Measurements from ENCODE around the gene PFN1. TPM values are rescaled to one million over a fixed set of nuclear protein-coding genes. Genes with fewer than 3 reads are reported as not detected.

PFN1 gene
- total RNA-seq, 1 donor from 2014 or later, result 370 TPM

DNA sequence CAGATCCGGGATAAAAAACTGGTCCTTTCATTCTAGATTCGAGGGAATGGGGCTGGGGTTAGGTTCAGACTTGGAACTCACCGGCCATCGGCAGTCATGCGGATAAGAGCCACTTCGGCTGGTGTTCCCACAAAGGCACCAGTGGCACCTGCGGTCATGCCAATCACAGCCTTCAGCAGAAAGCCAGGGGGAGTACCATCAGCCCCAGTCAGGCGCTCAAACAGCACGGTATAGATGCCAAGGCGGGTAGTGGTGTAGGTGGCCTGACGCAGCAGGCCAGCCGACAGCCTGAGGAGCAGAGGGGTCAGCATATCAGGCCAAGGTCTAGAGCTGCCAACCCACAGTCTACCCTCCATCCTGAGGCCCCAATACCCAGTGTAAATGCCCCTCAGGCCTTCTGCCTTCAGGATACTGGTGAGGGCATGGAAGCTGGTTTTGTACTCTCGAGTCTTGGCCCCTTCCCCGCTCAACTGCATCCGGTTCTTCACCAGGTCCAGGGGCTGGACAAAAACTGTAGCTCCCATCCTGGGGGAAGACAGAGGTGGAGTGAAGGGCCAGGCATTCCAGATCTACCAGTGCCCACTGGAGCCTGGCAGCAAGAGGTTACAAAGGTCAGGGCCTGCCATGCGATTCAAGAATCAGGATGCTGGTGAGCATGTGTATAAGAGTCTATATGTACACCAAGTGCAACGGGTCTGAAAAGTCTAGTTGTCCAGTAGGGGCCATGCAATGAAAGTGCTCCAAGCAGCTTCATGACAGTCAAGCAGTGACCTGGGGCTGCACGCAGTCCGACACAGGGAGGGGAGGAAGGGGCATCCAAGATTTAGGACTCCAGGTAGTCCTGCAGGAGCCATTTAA, 9.4 kb downstream of the PFN1 start:
- Mint-ChIP-seq H3K9me3 (no peaks in the 10 kb centered on the region), H3K27ac (peak overlapping the region; percentile 91), H3K4me1 (peaks cover 34% of the 10 kb centered on the region), H3K27me3 (ENCODE audit: low read depth) (no peaks in the 10 kb centered on the region), H3K36me3 (peaks cover 2% of the 10 kb centered on the region), H3K4me3 (peak overlapping the region; percentile 87)
- TF ChIP-seq, protein P1, sequence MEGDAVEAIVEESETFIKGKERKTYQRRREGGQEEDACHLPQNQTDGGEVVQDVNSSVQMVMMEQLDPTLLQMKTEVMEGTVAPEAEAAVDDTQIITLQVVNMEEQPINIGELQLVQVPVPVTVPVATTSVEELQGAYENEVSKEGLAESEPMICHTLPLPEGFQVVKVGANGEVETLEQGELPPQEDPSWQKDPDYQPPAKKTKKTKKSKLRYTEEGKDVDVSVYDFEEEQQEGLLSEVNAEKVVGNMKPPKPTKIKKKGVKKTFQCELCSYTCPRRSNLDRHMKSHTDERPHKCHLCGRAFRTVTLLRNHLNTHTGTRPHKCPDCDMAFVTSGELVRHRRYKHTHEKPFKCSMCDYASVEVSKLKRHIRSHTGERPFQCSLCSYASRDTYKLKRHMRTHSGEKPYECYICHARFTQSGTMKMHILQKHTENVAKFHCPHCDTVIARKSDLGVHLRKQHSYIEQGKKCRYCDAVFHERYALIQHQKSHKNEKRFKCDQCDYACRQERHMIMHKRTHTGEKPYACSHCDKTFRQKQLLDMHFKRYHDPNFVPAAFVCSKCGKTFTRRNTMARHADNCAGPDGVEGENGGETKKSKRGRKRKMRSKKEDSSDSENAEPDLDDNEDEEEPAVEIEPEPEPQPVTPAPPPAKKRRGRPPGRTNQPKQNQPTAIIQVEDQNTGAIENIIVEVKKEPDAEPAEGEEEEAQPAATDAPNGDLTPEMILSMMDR (IDR thresholded peaks at IDR 0.05; ENCODE audit: unreplicated experiment), result no peak
- no peak for DNase-seq (ENCODE audit: low spot score in 2 of 2, unreplicated experiment in 2 of 2)

DNA sequence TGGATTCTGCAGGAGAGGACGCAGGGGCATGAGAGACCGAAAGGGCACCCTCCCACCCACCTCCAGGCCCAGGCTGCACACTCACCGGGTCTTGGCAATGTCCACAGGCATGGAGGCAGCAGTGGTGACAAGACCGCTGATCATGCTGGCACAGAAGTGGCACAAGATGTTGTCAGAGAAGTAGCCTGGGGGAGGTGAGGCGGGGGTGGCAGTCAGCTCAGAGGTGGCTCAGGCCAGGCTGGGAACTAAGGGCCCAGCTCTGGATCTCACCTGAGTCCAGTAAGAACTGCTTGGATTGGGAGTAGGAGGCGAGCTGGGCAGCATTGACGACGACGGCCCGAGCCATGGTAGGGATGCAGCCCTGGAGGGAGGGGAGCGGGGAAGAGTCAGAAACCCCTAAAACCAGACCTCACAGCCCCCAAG, 10.2 kb downstream of the PFN1 start:
- Mint-ChIP-seq H3K27ac (peak overlapping the region; percentile 91), H3K4me1 (peaks cover 36% of the 10 kb centered on the region), H3K4me3 (peak overlapping the region; percentile 87), H3K27me3 (ENCODE audit: low read depth) (no peaks in the 10 kb centered on the region), H3K9me3 (no peaks in the 10 kb centered on the region), H3K36me3 (peaks cover 2% of the 10 kb centered on the region)
- TF ChIP-seq, protein P1 (IDR thresholded peaks at IDR 0.05; ENCODE audit: unreplicated experiment), result no peak
- DNase-seq (ENCODE audit: low spot score in 2 of 2, unreplicated experiment in 2 of 2), result no peak

DNA sequence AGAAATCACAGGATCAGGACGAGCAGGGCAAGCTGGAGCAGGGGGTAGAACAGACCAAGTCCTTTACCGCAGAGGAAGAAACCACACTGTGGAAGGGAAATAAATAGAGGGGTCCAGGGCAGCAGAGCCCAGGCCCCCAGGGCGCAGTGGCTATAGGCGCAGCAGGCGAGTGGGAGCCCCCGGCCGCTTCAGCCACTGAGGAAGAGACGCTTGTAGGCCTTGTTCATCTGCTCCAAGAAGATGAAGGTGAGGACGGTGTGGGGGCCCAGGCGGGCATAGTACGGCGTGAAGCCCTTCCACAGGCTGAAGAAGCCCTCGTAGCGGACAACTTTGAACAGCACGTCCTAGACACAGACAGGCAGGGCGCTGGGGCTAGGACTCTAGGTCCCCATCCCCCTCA, 10.8 kb downstream of the PFN1 start:
- Mint-ChIP-seq H3K9me3 (no peaks in the 10 kb centered on the region), H3K27me3 (ENCODE audit: low read depth) (no peaks in the 10 kb centered on the region), H3K27ac (no peak overlapping the region), H3K36me3 (peaks cover 2% of the 10 kb centered on the region), H3K4me3 (peak overlapping the region; percentile 10), H3K4me1 (peaks cover 36% of the 10 kb centered on the region)
- no peak for DNase-seq (ENCODE audit: low spot score in 2 of 2, unreplicated experiment in 2 of 2)
- TF ChIP-seq, protein P1 (IDR thresholded peaks at IDR 0.05; ENCODE audit: unreplicated experiment), result no peak

DNA sequence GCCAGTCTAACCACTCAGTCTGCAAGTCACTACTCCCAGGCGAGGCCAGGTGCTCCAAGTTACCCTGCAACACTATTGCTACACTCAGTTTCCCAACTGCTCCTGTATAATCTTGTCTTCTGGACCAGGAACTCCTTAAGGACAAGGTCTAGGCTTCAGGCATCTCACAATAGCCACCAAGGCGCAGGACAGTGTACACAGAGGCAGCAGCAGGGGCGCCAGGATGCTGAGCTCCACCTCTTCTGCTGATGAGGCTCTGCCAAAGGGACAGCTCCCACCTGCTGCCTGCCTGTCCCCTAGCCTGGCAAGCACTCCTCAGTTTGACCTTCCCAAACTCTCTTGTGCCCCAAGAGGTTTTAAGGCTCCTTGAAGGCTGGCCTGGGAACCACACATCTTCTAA, 11.9 kb downstream of the PFN1 start:
- Mint-ChIP-seq H3K27me3 (ENCODE audit: low read depth) (no peaks in the 10 kb centered on the region), H3K4me1 (peaks cover 30% of the 10 kb centered on the region), H3K36me3 (peaks cover 2% of the 10 kb centered on the region), H3K4me3 (no peak overlapping the region), H3K9me3 (no peaks in the 10 kb centered on the region), H3K27ac (no peak overlapping the region)
- TF ChIP-seq, protein P1 (IDR thresholded peaks at IDR 0.05; ENCODE audit: unreplicated experiment), result no peak
- no peak for DNase-seq (ENCODE audit: low spot score in 2 of 2, unreplicated experiment in 2 of 2)

DNA sequence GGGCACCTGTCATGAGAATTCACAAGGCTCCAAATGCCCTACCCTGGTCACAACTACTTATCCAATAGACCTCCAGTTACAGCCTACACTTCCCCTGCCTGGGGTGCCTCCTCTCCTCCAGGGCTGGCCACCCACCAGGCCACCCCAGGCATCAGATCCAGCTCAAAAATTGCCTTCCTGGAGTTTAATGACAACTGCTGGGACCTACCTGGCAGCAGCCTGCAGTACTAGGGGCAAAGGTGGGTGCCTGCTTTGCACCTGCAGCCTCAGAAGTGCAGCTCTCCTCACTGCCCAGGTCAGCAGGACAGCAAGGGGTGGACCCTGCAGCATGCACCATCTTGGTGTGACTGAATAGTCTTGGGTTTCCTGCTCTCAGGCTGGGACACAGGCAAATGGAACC, 12.7 kb downstream of the PFN1 start:
- no peak overlapping the region for H3K4me3 Mint-ChIP-seq
- TF ChIP-seq, protein P1 (IDR thresholded peaks at IDR 0.05; ENCODE audit: unreplicated experiment), result no peak
- H3K27me3 Mint-ChIP-seq (ENCODE audit: low read depth), result no peaks in the 10 kb centered on the region
- peaks cover 2% of the 10 kb centered on the region for H3K36me3 Mint-ChIP-seq
- no peak overlapping the region for H3K27ac Mint-ChIP-seq
- H3K9me3 Mint-ChIP-seq, result no peaks in the 10 kb centered on the region
- H3K4me1 Mint-ChIP-seq, result peaks cover 23% of the 10 kb centered on the region
- DNase-seq (ENCODE audit: low spot score in 2 of 2, unreplicated experiment in 2 of 2), result no peak
